ENCODE results near the gene OR12D2.

The OR12D2 gene

GRCh38 chr6:29376003-29376402 lies 19.4 kb upstream of the OR12D2 start:
- Mint-ChIP-seq H3K27ac (peak overlapping the region; percentile 37), H3K4me1 (no peaks in the 10 kb centered on the region), H3K27me3 (ENCODE audit: low read depth, poor library complexity) (no peaks in the 10 kb centered on the region), H3K4me3 (no peak overlapping the region), H3K9me3 (no peaks in the 10 kb centered on the region), H3K36me3 (ENCODE audit: low read depth) (no peaks in the 10 kb centered on the region)
- no peak for TF ChIP-seq CTCF (IDR thresholded peaks at IDR 0.05)
- DNase-seq = no peak

- H3K27me3 Mint-ChIP-seq (ENCODE audit: low read depth, poor library complexity) = peaks cover 9% of the 10 kb centered on the region
- H3K4me1 Mint-ChIP-seq = no peaks in the 10 kb centered on the region
- no peak for TF ChIP-seq CTCF (IDR thresholded peaks at IDR 0.05)
- no peak overlapping the region for H3K4me3 Mint-ChIP-seq
- no peak for DNase-seq
- H3K27ac Mint-ChIP-seq = no peak overlapping the region
- no peaks in the 10 kb centered on the region for H3K9me3 Mint-ChIP-seq
- H3K36me3 Mint-ChIP-seq (ENCODE audit: low read depth) = no peaks in the 10 kb centered on the region
Observed at GRCh38 chr6:29388533-29388932, 6.9 kb upstream of the OR12D2 start.

- no peaks in the 10 kb centered on the region for H3K36me3 Mint-ChIP-seq (ENCODE audit: low read depth)
- H3K4me3 Mint-ChIP-seq = no peak overlapping the region
- peaks cover 11% of the 10 kb centered on the region for H3K27me3 Mint-ChIP-seq (ENCODE audit: low read depth, poor library complexity)
- H3K27ac Mint-ChIP-seq = no peak overlapping the region
- no peaks in the 10 kb centered on the region for H3K4me1 Mint-ChIP-seq
- no peak for DNase-seq
- no peaks in the 10 kb centered on the region for H3K9me3 Mint-ChIP-seq
- TF ChIP-seq CTCF (IDR thresholded peaks at IDR 0.05) = no peak
Observed at GRCh38 chr6:29399525-29399924, 4.1 kb downstream of the OR12D2 start.

GRCh38 chr6:29403801-29404200 lies 8.4 kb downstream of the OR12D2 start:
- H3K27me3 Mint-ChIP-seq (ENCODE audit: low read depth, poor library complexity) = peaks cover 2% of the 10 kb centered on the region
- TF ChIP-seq CTCF (IDR thresholded peaks at IDR 0.05) = no peak
- H3K4me3 Mint-ChIP-seq = no peak overlapping the region
- no peaks in the 10 kb centered on the region for H3K36me3 Mint-ChIP-seq (ENCODE audit: low read depth)
- DNase-seq = no peak
- no peak overlapping the region for H3K27ac Mint-ChIP-seq
- H3K9me3 Mint-ChIP-seq = peaks cover 13% of the 10 kb centered on the region
- H3K4me1 Mint-ChIP-seq = no peaks in the 10 kb centered on the region

GRCh38 chr6:29414588-29414987 lies 19.2 kb downstream of the OR12D2 start, which contains the start of gene OR12D1:
OR12D1 (plus strand) TSS chr6:29414928.
- no peak for TF ChIP-seq CTCF (IDR thresholded peaks at IDR 0.05)
- Mint-ChIP-seq H3K27ac (no peak within 1 kb of the TSS), H3K36me3 (ENCODE audit: low read depth) (peaks cover 9% of the 10 kb centered on the region)

GRCh38 chr6:29419516-29419915 lies 24.1 kb downstream of the OR12D2 start:
- no peak overlapping the region for H3K4me3 Mint-ChIP-seq
- H3K36me3 Mint-ChIP-seq (ENCODE audit: low read depth) = no peaks in the 10 kb centered on the region
- DNase-seq = no peak
- TF ChIP-seq CTCF (IDR thresholded peaks at IDR 0.05) = no peak
- no peak overlapping the region for H3K27ac Mint-ChIP-seq
- H3K4me1 Mint-ChIP-seq = no peaks in the 10 kb centered on the region
- H3K27me3 Mint-ChIP-seq (ENCODE audit: low read depth, poor library complexity) = no peaks in the 10 kb centered on the region
- peaks cover 6% of the 10 kb centered on the region for H3K9me3 Mint-ChIP-seq

More at GRCh38 chr6:29414588-29414987, 19.2 kb downstream of the OR12D2 start, which contains the start of gene OR12D1:
- Mint-ChIP-seq H3K9me3 (peaks cover 28% of the 10 kb centered on the region), H3K4me3 (no peak within 1 kb of the TSS), H3K4me1 (no peaks in the 10 kb centered on the region), H3K27me3 (ENCODE audit: low read depth, poor library complexity) (peaks cover 8% of the 10 kb centered on the region)
- no peak for DNase-seq

Data from nephron progenitor cell (in vitro differentiated cells).